NCI-H146 (cell line): Measurements from ENCODE around the gene STX17.
"Not testable (repeated sequence)": the region's sequence is repeated elsewhere in the genome, so short reads cannot be mapped to it uniquely, and the experiment has no call there.

ENCODE experiments used
- DNase-seq: peaks from one replicate; lab custom pipeline; 2025; lab: John Stamatoyannopoulos, UW

The STX17 gene

GRCh38 chr9:99971410-99971809 is 65.0 kb downstream of the STX17 start:
- no peak for DNase-seq

- no peak for DNase-seq
Observed at GRCh38 chr9:99973455-99973854, 67.0 kb downstream of the STX17 start.

- DNase-seq, result no peak
Observed at GRCh38 chr9:99977033-99977792, 70.8 kb downstream of the STX17 start.

GRCh38 chr9:99978221-99978620 is 71.8 kb downstream of the STX17 start:
- DNase-seq, result no peak

- no peak for DNase-seq
Observed at GRCh38 chr9:99980598-99980997, 74.1 kb downstream of the STX17 start.

- peak; percentile 68 for DNase-seq
Observed at GRCh38 chr9:99986642-99987041, 80.2 kb downstream of the STX17 start.

GRCh38 chr9:99990508-99990907 is 84.1 kb downstream of the STX17 start:
- not testable (repeated sequence) for DNase-seq

- DNase-seq, result no peak
Observed at GRCh38 chr9:99998266-99998665, 91.8 kb downstream of the STX17 start.

GRCh38 chr9:99998866-99999265 is 92.4 kb downstream of the STX17 start:
- DNase-seq, result no peak

GRCh38 chr9:99999797-100000196 is 93.3 kb downstream of the STX17 start:
- DNase-seq, result no peak

GRCh38 chr9:100011062-100011681 is 104.7 kb downstream of the STX17 start:
- peak; percentile 43 for DNase-seq

- no peak for DNase-seq
Observed at GRCh38 chr9:100012279-100012678, 105.8 kb downstream of the STX17 start.

- DNase-seq, result no peak
Observed at GRCh38 chr9:100013573-100013972, 107.1 kb downstream of the STX17 start.

GRCh38 chr9:100014846-100015245 is 108.4 kb downstream of the STX17 start:
- no peak for DNase-seq

GRCh38 chr9:100019541-100019940 is 113.1 kb downstream of the STX17 start:
- no peak for DNase-seq
